ENCODE results near the gene FERMT3.

Gene FERMT3

DNA sequence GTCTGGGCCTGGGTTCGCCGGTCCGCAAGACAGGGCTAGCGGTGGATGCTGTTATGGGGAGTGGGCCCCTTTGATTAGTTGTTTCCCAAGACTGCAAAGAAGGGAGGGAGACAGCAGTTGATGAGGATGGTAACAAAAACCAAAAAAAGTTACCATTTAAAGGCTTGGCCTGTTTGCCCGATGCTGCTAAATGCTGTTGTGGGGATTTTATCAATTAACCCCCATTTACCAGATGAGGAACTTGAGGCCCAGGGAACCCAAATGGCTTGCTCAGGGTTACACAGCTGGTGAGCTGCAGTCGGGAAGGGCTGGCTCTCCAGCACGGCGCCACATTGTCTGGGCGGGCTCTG is 16.1 kb downstream of the FERMT3 start:
- DNase-seq = no peak

DNA sequence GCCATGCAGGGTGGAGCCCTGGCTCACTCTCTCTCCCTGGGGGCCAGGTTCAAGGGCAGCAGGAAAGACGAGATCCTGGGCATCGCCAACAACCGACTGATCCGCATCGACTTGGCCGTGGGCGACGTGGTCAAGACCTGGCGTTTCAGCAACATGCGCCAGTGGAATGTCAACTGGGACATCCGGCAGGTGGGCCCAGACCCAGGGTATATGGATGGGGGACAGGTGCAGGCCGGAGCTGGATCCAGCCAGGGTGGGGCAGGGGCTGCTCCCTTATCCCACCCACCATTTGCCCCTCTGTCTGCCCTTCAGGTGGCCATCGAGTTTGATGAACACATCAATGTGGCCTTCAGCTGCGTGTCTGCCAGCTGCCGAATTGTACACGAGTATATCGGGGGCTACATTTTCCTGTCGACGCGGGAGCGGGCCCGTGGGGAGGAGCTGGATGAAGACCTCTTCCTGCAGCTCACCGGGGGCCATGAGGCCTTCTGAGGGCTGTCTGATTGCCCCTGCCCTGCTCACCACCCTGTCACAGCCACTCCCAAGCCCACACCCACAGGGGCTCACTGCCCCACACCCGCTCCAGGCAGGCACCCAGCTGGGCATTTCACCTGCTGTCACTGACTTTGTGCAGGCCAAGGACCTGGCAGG is 16.6 kb downstream of the FERMT3 start:
- no peak for DNase-seq

DNA sequence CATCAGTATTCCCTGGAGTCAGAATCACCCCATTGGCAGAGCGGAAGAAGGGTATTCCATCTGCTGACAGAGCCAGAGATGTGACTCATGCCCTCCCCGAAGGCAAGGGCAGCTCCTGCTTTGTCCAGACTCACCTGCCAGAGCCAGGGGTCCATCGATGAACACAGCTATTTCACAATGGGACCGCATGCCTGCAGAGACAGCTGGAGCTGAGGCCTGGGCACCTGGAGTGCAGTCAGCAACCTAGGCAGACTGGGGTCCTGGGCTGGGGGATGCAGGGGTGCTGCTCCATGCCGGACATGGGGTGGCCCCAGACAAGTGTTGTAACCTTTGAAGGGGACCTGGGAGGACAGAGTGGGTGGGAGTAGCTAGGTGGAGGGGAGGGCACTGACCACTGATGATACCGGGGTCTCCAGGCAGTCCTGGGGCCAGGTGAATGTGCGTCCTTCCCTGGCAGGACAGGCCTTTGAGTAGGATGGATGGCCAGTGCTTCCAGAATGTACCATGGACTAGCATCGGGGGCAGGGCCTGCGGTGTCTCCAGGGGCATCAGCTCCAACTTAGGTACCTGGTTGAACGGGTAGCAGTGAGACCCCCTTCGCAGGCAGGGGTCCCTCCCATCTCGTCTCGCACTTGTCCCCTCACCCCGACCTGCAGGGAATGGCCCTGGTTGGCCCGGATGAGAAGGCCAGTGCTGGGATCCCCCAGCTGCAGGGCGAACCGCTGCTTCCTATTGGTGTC is 17.8 kb downstream of the FERMT3 start:
- DNase-seq = no peak

DNA sequence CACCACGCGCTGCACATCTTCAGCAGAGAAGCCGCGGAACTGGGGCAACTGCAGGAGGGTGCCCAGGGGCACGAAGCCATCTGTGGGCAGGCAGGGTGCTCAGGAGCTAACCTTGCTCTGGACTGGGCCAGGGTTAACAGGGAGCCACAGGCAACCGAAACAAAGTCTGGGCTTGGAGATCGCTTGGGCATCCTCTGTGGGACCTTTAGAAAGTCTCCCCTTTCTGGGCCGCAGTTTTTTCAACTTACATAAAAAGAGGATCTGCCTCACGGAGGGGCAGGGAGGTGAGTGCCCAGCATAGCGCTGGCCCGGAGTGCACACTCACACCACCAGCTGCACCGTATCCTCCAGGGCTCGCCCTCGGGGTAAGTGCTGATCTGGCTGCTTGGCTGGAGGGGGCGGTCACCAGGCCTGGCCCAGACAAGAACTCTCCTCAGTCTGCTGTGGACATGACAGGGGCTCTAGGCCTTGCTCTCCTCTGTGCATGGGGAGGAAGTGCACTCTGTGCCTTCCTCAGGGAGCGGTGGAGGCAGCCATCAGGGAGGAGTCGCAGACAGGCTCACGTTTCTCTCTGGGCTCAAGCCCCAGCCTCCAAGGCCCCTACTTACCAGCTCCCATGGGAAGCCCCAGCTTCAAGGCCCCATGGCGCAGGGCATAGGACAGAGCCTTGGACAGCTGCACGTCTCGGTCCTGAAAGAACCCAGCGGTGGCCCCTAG is 18.5 kb downstream of the FERMT3 start:
- no peak for DNase-seq

DNA sequence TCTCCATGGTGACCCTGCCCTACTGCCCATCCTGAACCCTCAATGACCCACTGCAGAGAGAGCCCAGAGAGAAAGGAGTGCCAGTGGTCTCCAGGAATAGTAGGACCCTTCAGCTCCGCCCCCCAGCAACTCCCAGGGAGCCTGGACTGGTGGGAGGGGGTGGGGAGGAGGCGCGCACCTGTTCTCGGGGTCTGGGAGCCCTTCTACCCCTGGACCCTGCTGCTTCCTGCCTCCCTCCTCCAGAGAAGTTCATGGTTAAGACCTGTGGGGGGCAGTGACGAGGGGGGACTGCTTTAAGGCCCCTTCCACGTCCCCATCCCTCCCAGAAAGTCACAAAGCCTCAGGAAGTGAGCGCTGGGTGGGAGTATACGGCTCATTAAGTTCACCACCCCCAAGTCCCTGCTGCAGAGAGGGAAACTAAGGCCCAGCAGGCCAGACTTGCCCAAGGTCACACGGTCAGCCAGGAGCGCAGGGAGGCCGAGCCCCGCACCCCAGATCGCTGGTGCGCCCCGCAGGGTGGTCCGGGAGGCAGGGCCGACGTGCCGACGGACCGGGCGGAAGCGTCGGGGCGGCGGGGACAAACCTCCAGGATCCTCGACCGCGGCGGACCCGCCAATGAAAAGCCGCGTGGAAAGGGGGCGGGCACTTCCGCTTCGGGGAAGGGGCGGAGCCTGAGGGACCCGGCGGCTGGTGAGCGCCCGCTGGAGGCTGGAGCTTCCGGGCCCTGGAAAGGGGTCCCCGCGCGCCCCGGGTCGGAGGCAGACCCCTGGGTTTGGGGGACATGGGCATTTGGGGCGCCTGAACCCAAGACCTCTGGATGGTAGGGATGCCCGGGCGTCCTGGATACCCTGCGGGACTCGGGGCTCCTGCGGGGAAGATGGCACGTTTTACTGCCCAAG is 19.3 kb downstream of the FERMT3 start, which contains the start of the genes NUDT22 and TRPT1:
TSS of gene NUDT22 (plus strand) at position 667 of the 899 bp plus-strand sequence. CDS start 379 bp downstream, outside the sequence.
TSS of gene TRPT1 (minus strand) at position 579 of the 899 bp plus-strand sequence. CDS start at position 253, 326 bp downstream.
- DNase-seq = peak; percentile 85 to 89

DNA sequence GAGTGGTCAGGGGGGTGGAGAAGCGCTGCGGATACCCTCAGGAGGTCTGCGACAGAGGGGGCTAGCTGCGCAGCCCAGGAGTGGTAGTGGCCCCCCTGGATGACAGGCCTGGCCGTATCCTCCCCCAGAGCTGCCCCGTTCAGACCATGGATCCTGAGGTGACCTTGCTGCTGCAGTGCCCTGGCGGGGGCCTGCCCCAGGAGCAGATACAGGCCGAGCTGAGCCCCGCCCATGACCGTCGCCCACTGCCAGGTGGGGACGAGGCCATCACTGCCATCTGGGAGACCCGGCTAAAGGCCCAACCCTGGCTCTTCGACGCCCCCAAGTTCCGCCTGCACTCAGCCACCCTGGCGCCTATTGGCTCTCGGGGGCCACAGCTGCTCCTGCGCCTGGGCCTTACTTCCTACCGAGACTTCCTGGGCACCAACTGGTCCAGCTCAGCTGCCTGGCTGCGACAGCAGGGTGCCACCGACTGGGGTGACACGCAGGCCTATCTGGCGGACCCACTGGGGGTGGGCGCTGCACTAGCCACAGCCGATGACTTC is 20.1 kb downstream of the FERMT3 start:
- peak; percentile 57 to 74 for DNase-seq

DNA sequence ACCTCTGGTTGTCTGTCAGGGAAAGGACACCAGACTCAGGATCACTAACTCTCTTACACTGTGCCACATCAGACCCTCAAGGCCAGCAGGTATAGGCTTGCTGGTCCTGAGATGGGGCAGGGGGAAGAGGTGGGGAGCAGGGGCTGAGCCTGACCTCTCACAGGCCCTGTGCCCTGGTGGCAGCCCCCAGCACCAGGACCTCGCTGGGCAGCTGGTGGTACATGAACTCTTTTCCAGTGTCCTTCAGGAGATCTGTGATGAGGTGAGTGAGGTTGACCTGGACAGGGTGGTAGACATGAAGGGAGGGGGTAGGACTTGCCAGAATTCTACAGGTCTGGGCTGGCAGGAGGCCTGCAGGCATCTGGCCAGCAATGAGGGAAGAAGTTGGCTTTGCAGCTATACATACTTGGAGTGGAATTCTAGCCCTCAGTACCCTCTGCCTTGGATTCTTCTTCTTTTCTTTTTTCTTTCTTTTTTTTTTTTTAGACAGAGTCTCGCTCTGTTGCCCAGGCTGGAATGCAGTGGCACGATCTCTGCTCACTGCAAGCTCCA is 21.0 kb downstream of the FERMT3 start:
- DNase-seq = no peak

DNA sequence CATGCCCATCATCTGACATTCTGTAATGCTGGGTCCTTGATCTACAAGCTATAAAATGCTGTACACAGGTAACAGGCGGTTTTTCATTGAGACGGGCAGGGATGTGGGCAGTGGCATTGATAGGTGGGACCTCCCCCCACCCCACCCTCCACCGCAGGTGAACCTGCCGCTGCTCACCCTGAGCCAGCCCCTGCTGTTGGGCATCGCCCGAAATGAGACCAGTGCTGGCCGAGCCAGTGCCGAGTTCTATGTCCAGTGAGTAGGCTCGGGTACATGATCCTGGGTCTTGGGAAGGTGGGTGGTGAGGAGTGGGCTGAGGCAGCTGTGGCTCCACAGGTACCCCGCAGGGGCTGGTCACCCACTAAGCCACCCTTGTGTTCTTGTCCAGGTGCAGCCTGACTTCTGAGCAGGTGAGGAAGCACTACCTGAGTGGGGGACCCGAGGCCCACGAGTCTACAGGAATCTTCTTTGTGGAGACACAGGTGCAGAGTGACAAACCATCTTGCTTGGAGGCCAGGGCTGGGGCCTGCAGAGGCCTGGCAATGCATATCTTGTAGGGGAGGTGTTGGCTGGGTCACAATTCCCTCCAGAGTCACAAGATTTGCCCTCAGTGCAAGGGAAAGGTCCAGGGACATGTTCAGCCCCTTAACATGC is 22.7 kb downstream of the FERMT3 start:
- DNase-seq = no peak

DNA sequence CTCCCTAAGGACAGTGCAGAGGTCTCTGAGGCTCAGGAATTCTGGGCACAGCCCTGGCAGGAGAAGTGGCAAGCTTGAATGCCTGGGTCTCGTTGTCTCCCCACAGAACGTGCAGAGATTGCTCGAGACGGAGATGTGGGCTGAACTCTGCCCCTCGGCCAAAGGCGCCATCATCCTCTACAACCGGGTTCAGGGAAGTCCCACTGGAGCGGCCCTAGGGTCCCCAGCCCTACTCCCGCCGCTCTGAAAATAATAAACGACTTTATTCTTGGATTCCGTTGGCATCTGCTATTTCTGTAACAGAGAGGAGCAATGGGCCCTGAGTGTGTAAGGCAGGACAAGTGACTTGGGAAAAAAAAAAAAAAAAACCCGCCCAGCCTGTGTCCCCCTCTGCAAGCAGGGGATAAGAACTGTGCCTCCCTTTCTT is 23.2 kb downstream of the FERMT3 start:
- DNase-seq = no peak

DNA sequence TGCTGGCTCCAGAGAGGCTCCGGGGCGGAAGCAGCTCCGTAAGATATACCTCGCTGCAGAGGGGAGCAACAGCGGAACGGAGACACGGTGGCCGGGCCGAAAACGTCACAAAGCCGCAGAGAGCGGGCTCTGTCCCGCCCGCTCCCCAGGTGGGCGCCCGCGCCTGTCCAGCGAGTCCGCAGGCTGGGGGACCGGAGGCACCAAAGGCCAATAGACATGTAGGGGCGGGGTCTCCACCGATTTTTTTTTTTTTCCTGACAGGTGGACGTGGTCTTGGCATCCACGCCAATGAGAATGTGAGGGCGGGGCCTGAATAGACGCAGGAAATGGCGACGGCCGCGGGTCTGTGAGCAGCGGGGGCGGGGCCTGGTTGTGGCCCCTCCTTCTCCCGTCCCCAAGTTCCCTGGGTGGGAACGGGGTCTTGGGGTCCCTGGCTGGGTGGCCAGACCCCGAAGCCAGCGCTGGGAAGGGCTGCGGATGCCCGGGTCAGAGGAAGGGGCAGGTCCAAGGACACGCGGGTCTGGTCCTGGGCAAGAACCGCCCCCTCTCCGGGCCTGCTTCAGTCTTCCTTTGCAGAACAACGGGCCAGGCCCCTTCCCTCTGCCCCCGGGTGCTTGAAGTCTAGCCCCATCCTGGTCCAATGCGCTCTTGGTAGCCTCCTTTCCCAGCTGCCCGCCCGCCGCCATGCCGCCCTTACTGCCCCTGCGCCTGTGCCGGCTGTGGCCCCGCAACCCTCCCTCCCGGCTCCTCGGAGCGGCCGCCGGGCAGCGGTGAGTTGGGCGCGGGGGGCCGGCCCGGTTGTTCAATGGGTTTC is 23.9 kb downstream of the FERMT3 start, which contains the start of gene DNAJC4:
TSS of gene DNAJC4 (plus strand) at position 378 of the 814 bp plus-strand sequence. CDS start at position 685, 307 bp downstream.
- peak; percentile 89 to 92 for DNase-seq

DNA sequence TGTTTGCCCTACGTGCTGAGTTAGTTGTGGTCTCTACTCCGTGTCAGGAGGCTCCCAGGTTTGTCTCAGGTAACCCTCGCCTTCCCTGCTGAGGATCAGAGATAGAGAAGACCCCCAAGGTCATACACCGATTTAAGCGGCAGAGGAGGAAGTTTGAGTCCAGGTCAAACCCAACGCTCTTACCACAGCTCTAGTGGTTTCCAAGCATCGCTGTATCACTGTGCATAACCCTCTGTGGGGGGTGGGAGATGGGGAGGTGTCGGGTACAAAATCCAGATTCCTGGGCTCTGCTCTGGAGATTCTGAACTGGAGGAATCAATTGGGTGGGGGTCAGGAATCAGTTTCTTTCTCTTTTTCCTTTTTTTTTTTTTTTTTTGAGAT is 24.5 kb downstream of the FERMT3 start:
- no peak for DNase-seq

DNA sequence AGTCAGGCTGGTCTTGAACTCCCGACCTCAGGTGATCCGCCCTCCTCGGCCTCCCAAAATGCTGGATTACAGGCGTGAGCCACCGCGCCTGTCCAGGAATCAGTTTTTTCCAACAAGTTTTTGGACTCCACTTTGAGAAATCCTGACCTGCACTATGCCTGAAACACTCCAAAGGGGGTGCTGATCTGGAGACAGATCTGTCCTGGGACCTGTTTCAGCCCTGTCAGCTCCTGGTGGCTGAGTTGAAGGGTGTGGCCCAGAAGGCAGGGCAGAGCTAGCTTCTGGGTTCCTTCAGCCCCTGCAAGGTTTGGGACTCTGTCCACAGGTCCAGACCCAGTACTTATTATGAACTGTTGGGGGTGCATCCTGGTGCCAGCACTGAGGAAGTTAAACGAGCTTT is 25.0 kb downstream of the FERMT3 start:
- no peak for DNase-seq

DNA sequence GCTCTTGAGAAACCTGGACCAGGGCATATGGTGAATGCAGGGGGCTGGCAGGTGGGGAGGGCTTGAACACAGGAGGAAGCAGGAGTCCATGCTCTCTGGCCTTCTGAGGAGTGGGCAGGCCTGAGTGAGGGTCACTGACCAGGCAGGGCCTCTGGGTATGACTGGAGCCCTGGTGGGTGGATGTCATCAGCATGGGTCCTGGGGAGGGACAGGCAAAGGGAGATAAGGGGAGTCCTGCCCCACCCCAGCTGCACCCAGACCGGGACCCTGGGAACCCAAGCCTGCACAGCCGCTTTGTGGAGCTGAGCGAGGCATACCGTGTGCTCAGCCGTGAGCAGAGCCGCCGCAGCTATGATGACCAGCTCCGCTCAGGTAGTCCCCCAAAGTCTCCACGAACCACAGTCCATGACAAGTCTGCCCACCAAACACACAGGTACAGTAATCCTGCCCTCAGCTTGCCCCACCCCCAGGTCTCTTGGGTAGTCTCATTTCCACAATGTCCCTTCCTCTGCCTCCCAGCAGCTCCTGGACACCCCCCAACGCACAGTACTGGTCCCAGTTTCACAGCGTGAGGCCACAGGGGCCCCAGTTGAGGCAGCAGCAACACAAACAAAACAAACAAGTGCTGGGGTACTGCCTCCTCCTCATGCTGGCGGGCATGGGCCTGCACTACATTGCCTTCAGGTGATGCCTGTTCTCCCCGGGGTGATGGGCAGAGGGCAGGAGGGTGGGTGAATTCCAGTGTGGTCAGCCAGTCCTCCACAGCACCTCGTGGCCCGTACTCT is 25.9 kb downstream of the FERMT3 start:
- DNase-seq = no peak

DNA sequence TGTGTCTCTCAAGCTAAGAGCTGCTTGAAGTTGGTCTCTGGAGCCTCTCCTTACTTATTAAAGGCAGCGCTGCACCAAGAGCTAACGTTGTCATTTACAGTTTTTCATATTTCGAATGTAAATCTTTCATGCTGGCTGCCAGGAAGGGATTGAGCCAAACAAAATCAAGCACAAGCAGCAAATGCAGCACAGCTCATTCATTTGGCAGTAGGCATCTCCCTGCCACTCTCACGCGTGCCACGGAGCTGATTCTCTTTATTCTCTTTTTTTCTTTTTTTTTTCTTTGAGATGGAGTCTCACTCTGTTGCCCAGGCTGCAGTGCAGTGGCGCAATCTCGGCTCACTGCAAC is 26.4 kb downstream of the FERMT3 start:
- no peak for DNase-seq

DNA sequence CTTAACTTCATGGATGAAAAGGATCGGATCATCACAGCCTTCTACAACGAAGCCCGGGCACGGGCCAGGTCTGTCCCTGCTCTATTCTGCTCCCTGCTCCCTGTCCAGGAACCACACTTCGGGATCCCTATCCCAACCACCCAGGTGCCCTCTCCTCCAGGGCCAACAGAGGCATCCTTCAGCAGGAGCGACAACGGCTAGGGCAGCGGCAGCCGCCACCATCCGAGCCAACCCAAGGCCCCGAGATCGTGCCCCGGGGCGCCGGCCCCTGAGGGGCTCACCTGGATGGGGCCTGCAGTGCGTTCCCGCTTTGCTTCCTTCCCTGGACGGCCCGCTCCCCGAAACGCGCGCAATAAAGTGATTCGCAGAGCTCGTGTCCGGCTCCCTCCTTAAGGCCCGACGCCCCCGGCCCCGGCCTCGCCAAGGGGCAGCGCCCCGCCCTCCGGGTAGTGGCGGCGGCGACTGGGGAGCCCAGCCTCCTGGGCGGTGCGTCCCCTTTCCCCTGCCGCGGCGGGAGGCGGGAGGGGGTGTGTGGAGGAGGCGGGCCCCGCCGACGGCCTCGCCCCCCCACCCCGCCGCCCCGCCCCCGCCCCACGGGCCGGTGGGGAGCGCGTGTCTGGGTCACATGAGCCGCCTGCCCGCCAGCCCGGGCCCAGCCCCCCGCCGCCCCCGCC is 27.5 kb downstream of the FERMT3 start, which contains the start of gene VEGFB:
TSS of gene VEGFB (plus strand) at position 672 of the 674 bp plus-strand sequence. CDS start 250 bp downstream, outside the sequence.
- peak; percentile 76 to 86 for DNase-seq

DNA sequence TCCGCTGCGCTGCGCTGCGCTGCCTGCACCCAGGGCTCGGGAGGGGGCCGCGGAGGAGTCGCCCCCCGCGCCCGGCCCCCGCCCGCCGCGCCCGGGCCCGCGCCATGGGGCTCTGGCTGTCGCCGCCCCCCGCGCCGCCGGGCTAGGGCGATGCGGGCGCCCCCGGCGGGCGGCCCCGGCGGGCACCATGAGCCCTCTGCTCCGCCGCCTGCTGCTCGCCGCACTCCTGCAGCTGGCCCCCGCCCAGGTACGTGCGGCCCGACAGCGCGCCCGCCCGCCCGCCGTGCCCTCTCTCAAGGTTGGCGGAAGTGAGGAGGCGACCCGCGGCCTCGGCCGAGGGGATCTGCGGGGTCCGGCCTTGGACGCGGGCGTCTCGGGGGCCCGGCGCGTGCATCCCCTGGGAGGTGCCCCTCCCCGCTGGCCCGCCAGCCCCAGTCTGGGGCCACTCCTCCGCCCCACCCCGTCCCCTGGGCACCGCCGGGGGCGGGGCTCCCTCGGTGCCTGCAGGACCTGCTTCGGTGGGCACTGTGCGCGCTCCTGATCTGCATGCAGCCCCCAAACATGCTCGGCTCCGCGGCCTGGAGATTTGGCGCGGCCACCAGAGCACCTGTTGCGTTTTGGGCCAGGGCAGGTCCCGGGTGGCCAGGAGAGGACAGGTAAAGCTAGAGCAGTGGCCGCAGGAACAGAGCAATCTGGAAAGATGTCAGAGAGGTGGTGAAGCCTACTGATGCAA is 28.3 kb downstream of the FERMT3 start:
- DNase-seq = peak; percentile 30 to 55

DNA sequence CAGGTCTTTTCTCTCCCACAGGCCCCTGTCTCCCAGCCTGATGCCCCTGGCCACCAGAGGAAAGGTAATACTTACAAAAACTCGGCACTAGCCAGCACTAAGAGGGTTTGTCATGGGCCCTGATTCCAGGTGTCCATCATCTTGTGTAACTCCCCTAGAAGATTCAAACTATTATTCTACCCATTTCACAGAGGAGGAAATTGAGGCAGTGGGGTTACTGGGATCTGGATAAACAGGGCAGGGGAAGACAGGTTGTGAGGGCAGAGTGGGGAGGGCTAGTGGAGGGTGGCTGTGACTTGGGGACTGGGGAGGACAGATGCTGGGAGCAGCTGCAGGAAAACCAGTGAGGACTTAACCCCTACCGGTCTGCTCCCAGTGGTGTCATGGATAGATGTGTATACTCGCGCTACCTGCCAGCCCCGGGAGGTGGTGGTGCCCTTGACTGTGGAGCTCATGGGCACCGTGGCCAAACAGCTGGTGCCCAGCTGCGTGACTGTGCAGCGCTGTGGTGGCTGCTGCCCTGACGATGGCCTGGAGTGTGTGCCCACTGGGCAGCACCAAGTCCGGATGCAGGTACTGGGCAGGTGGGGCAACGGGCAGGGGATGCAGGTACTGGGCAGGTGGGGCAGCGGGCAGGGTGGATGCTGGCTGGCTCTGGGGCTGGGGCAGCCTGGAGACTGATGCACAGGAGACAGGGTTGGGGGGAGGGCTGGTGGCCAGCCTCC is 29.1 kb downstream of the FERMT3 start:
- no peak for DNase-seq
